Activated CD4-positive, alpha-beta T cell treated with anti-CD3 and anti-CD28 coated beads, Interleukin-2, amount 10 ng/mL, durations not matched to agents 7 days and 5 days (primary cell): ENCODE measurements around the gene PTPN14. TPM values are rescaled to one million over a fixed set of nuclear protein-coding genes. Genes with fewer than 3 reads are reported as not detected.
"Not testable (repeated sequence)": the region's sequence is repeated elsewhere in the genome, so short reads cannot be mapped to it uniquely, and the experiment has no call there.

ENCODE experiments used
- CTCF ChIA-PET: fragments of 350-600 bp; sonication (Branson Sonifier 250); formaldehyde crosslinking; loops from one replicate; lab custom pipeline; 2021; ENCODE audit warnings: antibody characterized with exemption; lab: Charles Lee
- POLR2A ChIA-PET: fragments of 350-600 bp; sonication (Branson Sonifier 250); formaldehyde crosslinking; loops from one replicate; lab custom pipeline; 2021; ENCODE audit warnings: antibody characterized with exemption; lab: Charles Lee
- DNase-seq: peaks from one replicate; pipeline ENCODE4 v3.0.0-alpha.2; 2020
- H3K27ac Mint-ChIP-seq: one replicate; pipeline ENCODE4 v1.8.0; 2021; ENCODE audit warnings: mild to moderate bottlenecking, moderate library complexity, mixed read lengths
- H3K27me3 Mint-ChIP-seq: one replicate; pipeline ENCODE4 v1.8.0; 2021; ENCODE audit warnings: mixed read lengths
- H3K36me3 Mint-ChIP-seq: one replicate; pipeline ENCODE4 v1.8.0; 2021; ENCODE audit warnings: low read depth, mixed read lengths
- H3K4me1 Mint-ChIP-seq: one replicate; pipeline ENCODE4 v1.8.0; 2021; ENCODE audit warnings: mixed read lengths
- H3K4me3 Mint-ChIP-seq: one replicate; pipeline ENCODE4 v1.8.0; 2021; ENCODE audit warnings: mild to moderate bottlenecking, moderate library complexity, mixed read lengths
- H3K9me3 Mint-ChIP-seq: one replicate; pipeline ENCODE4 v1.8.0; 2021; ENCODE audit warnings: mixed read lengths
- total RNA-seq, 2 experiments: library from RNA; stranded (reverse); gene quantifications; one replicate each; pipeline ENCODE4 v1.2.3, GENCODE V29; 2021

The PTPN14 gene
- total RNA-seq, 2 experiments from 2014 or later = 0.32 to 0.37 TPM

DNA sequence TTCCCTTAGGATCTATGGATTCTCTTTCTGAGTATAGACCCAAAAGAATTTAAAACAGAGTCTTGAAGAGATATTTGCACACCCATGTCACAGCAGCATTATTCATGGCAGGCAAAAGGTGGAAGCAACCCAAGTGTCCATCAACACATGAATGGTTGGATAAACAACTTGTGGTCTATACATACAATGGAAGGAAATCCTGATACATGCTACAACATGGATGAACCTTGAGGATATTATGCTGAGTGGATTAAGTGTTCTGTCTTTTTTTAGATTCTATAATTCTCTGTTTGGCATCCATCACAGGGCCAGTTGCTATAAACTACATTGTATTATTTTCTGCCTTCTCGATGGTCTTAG, 39.8 kb downstream of the PTPN14 start:
- Mint-ChIP-seq H3K27me3 (peaks cover 2% of the 10 kb centered on the region), H3K27ac (no peak overlapping the region), H3K4me3 (no peak overlapping the region), H3K9me3 (peaks cover 4% of the 10 kb centered on the region), H3K36me3 (peaks cover 2% of the 10 kb centered on the region), H3K4me1 (peaks cover 8% of the 10 kb centered on the region)
- CTCF ChIA-PET = no interaction called here
- no peak for DNase-seq
- POLR2A ChIA-PET = no interaction called here

DNA sequence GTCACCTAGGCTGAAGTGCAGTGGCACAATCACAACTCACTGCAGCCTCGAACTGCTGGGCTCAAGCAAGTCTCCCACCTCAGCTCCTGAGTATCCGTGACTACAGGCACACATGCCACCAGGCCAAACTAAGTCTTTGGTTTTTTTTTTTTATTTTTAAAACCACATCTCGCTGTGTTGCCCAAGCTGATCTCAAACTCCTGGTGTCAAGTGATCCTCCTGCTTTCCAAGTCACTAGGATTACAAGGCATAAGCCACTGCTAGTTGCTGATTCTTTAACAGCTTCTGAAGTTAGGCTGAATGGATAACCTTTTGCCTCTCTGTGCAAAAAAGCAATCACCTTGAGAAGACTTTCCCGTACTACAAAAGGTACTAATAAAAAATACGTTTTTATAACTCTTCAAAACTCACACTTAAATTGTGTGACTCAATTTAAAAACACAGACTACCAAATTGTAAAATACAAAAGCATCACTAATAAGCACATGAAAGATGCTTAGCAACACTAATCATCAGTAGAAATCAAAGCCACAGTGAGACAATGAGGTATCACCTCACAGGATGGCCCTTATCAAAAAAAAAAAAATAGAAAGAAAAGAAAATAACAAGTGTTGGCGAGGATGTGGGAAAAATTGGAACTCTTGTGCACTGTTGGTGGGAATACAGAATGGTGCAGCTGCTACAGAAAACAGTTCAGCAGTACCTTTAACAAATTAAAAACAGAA, 40.3 kb downstream of the PTPN14 start:
- POLR2A ChIA-PET = no interaction called here
- H3K27me3 Mint-ChIP-seq = peaks cover 2% of the 10 kb centered on the region

DNA sequence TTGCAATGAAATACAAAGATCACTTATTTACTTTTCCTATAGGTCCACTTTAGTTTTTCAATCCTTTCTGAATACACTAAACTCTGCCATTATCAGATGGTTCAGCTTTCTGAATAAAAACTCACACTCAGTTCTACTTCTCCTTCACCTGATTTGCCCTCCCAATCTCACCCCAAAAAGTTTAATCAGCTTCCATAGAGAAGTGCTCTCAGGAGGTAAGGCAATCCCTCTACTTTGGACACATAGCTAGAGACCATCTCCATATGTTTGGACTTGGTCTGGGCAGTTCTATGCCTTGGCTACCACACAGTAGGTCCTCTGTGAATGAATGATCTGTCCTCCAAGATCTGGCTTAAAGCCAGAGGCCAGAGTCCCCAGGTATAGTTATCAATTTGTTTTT, 40.9 kb downstream of the PTPN14 start:
- peaks cover 2% of the 10 kb centered on the region for H3K27me3 Mint-ChIP-seq
- no peak overlapping the region for H3K27ac Mint-ChIP-seq
- H3K4me1 Mint-ChIP-seq = peaks cover 1% of the 10 kb centered on the region
- CTCF ChIA-PET = no interaction called here
- no peak for DNase-seq
- H3K36me3 Mint-ChIP-seq = peaks cover 2% of the 10 kb centered on the region
- H3K9me3 Mint-ChIP-seq = peaks cover 4% of the 10 kb centered on the region
- POLR2A ChIA-PET = no interaction called here
- H3K4me3 Mint-ChIP-seq = no peak overlapping the region

More for the DNA sequence above, 40.3 kb downstream of the PTPN14 start:
- Mint-ChIP-seq H3K4me1 (peaks cover 5% of the 10 kb centered on the region), H3K9me3 (peaks cover 4% of the 10 kb centered on the region), H3K27ac (no peak overlapping the region), H3K4me3 (no peak overlapping the region), H3K36me3 (peaks cover 2% of the 10 kb centered on the region)
- CTCF ChIA-PET = no interaction called here
- DNase-seq = no peak

DNA sequence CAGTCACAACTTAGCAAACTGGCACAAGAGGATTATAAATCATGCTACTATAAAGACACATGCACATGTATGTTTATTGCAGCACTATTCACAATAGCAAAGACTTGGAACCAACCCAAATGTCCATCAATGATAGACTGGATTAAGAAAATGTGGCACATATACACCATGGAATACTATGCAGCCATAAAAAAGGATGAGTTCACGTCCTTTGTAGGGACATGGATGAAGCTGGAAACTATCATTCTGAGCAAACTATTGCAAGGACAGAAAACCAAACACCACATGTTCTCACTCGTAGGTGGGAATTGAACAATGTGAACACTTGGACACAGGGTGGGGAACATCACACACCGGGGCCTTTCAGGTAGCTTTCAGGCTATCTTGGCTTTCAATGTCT, 41.8 kb downstream of the PTPN14 start:
- H3K4me3 Mint-ChIP-seq, CTCF ChIA-PET, POLR2A ChIA-PET, H3K4me1 Mint-ChIP-seq, H3K9me3 Mint-ChIP-seq, H3K27ac Mint-ChIP-seq, H3K27me3 Mint-ChIP-seq, DNase-seq, H3K36me3 Mint-ChIP-seq: not testable (repeated sequence)

DNA sequence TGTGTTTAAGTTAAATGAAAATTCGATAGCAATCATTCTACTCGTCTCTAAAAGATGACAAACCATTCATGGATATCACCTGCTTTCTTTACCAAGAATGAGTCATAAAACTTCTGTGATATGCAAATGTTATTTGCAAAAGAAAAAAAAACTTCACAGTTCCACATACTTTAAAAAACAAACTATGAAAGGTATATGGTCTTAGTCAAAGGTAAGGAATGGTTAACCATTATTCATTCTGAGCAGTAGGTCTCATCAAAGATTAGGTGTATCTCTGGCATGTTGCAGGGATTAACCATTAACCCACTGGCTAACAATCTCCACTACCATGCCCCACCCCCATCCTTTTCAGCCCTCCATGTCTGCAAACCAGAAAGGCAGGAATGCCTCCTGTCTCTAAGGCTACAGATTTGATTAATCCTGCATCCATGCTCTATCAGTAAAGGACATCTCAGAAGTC, 44.4 kb downstream of the PTPN14 start:
- ChIA-PET CTCF (interaction anchor here (0.5 kb wide), 1 partner anchor 9 kb away, joined by 3 read pairs; no protein-coding TSS in a partner anchor), POLR2A (no interaction called here)
- H3K9me3 Mint-ChIP-seq = peaks cover 4% of the 10 kb centered on the region
- peaks cover 2% of the 10 kb centered on the region for H3K27me3 Mint-ChIP-seq
- H3K27ac Mint-ChIP-seq = no peak overlapping the region
- H3K4me3 Mint-ChIP-seq = no peak overlapping the region
- no peaks in the 10 kb centered on the region for H3K4me1 Mint-ChIP-seq
- H3K36me3 Mint-ChIP-seq = peaks cover 2% of the 10 kb centered on the region
- DNase-seq = no peak

DNA sequence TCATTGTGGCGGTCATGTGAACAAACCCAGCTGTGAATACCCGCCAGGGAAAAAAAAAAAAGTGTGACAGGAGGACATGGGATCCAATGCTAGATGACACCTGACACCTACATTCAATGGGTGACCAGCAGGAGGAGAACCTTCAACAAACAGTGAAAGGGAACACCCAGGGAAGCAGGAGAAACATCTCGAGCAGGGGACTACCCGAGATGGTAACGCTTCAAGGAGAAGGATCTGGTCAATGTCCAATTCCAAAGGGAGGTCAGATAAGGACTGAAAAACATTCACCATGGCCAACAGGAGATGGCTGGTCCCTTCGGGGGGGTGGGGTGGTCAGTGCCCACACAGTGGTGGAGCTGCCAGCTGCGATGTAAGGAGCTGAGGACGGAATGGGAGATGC, 46.3 kb downstream of the PTPN14 start:
- ChIA-PET POLR2A (no interaction called here), CTCF (interaction anchor here (1.5 kb wide), 1 partner anchor 10 kb away, joined by 4 read pairs; no protein-coding TSS in a partner anchor)
- DNase-seq = no peak
- H3K4me1 Mint-ChIP-seq = no peaks in the 10 kb centered on the region
- H3K4me3 Mint-ChIP-seq = no peak overlapping the region
- H3K27ac Mint-ChIP-seq = no peak overlapping the region
- peaks cover 3% of the 10 kb centered on the region for H3K9me3 Mint-ChIP-seq
- peaks cover 2% of the 10 kb centered on the region for H3K36me3 Mint-ChIP-seq
- peaks cover 4% of the 10 kb centered on the region for H3K27me3 Mint-ChIP-seq

DNA sequence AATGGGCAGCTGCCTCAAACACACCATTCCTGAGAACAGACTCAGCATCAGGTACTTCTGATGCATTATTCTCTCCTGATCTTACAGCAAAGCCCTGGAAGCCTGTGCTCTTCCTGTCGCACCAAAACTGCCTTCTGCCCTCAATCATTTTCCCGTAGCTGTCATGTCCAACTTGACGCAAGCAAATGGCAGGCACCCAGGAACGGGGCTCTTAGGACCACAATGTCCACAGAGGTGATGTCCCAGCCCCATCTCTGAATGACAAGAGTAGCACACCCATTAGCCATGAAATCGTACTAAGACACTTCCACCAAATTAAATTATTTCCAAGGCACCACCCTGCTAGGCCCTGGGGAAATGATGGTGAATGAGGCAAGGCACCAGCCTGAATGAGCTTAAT, 47.1 kb downstream of the PTPN14 start:
- no peak overlapping the region for H3K27ac Mint-ChIP-seq
- CTCF ChIA-PET = interaction anchor here (1.5 kb wide), 1 partner anchor 9 kb away, joined by 4 read pairs; no protein-coding TSS in a partner anchor
- no peak for DNase-seq
- H3K4me1 Mint-ChIP-seq = no peaks in the 10 kb centered on the region
- POLR2A ChIA-PET = no interaction called here
- no peaks in the 10 kb centered on the region for H3K36me3 Mint-ChIP-seq
- H3K4me3 Mint-ChIP-seq = no peak overlapping the region
- H3K9me3 Mint-ChIP-seq = no peaks in the 10 kb centered on the region
- peaks cover 4% of the 10 kb centered on the region for H3K27me3 Mint-ChIP-seq

DNA sequence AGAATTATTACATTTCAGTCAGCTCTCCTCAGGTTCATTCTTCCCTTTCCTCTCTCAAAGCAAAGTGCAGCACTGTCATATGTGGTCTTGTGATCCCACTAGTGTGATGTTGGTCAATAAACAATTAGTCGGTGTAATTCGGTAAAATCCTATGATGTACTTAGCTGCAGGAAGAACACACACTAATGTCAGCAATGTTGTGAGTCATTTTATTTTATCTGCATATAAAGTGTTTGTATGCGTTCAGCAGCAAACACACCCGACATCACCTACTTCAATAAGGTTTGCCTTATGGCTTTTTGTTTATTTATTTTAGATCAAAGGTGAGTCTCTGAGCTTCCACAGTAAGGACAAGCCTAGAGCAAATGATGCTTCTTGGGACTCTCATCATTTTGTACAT, 47.8 kb downstream of the PTPN14 start:
- Mint-ChIP-seq H3K27me3 (peaks cover 4% of the 10 kb centered on the region), H3K4me3 (no peak overlapping the region), H3K4me1 (no peaks in the 10 kb centered on the region), H3K27ac (no peak overlapping the region), H3K36me3 (no peaks in the 10 kb centered on the region), H3K9me3 (no peaks in the 10 kb centered on the region)
- POLR2A ChIA-PET = no interaction called here
- DNase-seq = no peak
- CTCF ChIA-PET = no interaction called here

DNA sequence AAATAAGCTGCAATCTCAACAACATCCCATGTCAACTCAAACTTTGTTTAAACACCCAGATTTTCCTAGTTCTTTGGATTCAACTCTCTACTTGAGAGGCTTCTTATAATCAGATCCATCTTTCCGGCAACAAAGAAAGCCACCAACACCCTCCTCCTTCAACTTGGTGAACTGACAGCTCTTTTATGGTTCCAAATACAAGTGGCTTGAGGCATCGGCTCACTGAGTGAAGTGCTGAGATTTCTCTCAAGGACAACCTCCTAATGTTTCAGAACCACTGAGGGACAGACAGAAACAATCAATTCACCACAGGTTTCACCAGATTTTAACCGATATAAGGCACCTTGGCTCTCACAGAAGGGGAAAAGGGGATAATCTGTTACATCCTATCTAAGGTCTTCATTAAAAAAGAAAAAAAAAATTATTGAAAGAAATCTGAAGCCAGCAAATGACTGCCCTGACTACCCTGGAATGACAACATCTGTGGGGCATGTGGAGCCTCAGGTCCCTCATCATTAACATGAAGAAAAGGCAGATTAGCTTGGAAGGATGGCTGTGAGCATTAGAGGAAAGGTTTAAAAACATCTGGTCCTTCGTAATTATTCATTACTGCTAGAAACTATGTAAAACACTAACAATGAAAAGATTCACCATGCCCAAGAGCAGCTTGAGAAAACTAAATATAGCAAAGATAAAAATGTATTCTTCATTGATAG, 50.9 kb downstream of the PTPN14 start:
- DNase-seq = no peak
- H3K27ac Mint-ChIP-seq = no peak overlapping the region
- peaks cover 7% of the 10 kb centered on the region for H3K27me3 Mint-ChIP-seq
- no peak overlapping the region for H3K4me3 Mint-ChIP-seq
- POLR2A ChIA-PET = no interaction called here
- no peaks in the 10 kb centered on the region for H3K4me1 Mint-ChIP-seq
- H3K9me3 Mint-ChIP-seq = no peaks in the 10 kb centered on the region
- CTCF ChIA-PET = no interaction called here
- no peaks in the 10 kb centered on the region for H3K36me3 Mint-ChIP-seq

DNA sequence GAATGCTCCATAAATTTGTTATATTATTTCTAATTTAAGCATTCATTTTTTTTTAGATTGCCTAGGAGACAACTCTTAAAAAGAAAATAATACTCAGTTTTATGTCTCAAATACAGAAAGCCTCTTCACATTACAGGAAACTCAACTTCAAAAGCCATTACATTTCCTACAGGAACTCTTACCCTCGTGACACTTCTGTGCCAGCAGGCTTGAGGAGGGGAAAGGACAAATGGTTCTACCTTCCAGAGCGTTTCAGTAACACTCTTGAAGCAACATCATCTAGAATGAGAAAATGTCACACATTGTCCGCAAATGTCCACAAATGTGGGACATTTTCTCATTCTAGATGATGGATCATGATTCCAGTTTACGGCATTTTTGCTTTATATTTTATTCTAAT, 51.7 kb downstream of the PTPN14 start:
- Mint-ChIP-seq H3K36me3 (no peaks in the 10 kb centered on the region), H3K4me3 (no peak overlapping the region), H3K9me3 (no peaks in the 10 kb centered on the region), H3K4me1 (no peaks in the 10 kb centered on the region), H3K27me3 (peaks cover 10% of the 10 kb centered on the region), H3K27ac (no peak overlapping the region)
- no peak for DNase-seq
- POLR2A ChIA-PET = no interaction called here
- CTCF ChIA-PET = no interaction called here

DNA sequence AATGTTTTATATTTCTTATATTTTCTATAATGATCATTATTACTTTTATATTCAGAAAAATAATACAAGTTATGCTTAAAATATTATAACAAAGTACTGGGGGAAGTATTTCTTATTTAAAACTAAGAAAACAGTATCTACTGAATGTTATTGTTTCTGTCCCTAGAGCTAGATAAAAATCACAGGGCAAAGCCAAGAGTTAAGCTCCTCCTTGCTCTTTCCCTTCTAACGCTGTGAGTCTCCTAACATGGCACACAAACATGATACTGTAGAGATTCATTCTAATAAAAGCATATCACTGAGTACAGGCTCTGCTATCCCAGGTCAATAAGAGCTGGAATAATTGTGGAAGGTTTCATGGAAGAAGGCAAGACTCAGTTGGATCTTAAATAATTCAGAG, 53.4 kb downstream of the PTPN14 start:
- H3K27ac Mint-ChIP-seq = no peak overlapping the region
- no peaks in the 10 kb centered on the region for H3K9me3 Mint-ChIP-seq
- H3K27me3 Mint-ChIP-seq = peaks cover 10% of the 10 kb centered on the region
- no peak overlapping the region for H3K4me3 Mint-ChIP-seq
- no peaks in the 10 kb centered on the region for H3K36me3 Mint-ChIP-seq
- ChIA-PET CTCF (interaction anchor here (0.7 to 1.1 kb wide), 3 partner anchors 8 to 41 kb away, joined by 3 to 4 read pairs (median 3); no protein-coding TSS in a partner anchor), POLR2A (no interaction called here)
- DNase-seq = no peak
- H3K4me1 Mint-ChIP-seq = no peaks in the 10 kb centered on the region

DNA sequence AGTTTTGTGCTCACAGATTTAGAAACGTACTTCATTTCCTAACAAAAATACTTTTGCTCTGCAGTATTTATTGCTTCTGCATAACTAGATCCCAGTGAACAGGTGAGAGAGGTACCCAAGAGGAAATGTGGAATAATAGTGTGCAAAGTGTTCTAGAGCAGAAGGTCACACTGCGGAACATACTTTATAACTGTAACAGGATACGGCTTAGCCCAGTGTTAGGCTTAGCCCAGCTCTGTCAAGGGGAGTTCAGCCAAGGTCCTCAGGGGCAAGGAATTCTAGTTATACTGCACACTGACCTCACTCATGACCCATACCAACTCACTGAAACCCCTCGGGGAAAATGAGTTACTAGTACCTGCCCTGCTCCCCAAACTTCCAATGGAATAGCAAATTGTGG, 55.3 kb downstream of the PTPN14 start:
- Mint-ChIP-seq H3K36me3 (no peaks in the 10 kb centered on the region), H3K27me3 (peaks cover 10% of the 10 kb centered on the region), H3K9me3 (no peaks in the 10 kb centered on the region), H3K4me3 (no peak overlapping the region), H3K4me1 (no peaks in the 10 kb centered on the region), H3K27ac (no peak overlapping the region)
- no peak for DNase-seq
- POLR2A ChIA-PET = no interaction called here
- CTCF ChIA-PET = interaction anchor here (0.7 to 1.0 kb wide), 2 partner anchors 32 to 68 kb away, joined by 3 read pairs; no protein-coding TSS in a partner anchor

DNA sequence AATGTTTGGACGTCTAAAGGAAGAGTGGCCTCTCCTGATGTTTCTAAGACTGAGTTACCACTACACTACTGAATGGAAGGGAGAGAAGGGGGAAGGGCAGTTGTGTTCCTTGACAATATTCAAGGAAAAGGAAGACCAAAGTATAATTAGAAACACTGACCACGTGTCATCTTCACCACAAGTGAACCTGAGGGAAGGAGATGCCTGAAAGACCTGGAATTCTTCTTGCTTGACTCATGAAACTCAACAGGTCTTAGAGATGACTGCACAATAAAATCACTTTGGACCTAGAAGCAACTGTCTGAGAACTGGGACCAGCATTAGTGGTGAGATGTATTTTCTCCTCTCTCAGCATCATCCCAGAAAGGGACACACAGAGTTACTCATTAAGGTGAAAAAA, 56.7 kb downstream of the PTPN14 start:
- no peak overlapping the region for H3K27ac Mint-ChIP-seq
- CTCF ChIA-PET = interaction anchor here (1.1 kb wide), 2 partner anchors 10 to 163 kb away, joined by 3 to 4 read pairs; no protein-coding TSS in a partner anchor
- POLR2A ChIA-PET = no interaction called here

More for the DNA sequence above, 56.7 kb downstream of the PTPN14 start:
- Mint-ChIP-seq H3K4me3 (no peak overlapping the region), H3K27me3 (peaks cover 8% of the 10 kb centered on the region), H3K9me3 (no peaks in the 10 kb centered on the region), H3K4me1 (no peaks in the 10 kb centered on the region), H3K36me3 (no peaks in the 10 kb centered on the region)
- no peak for DNase-seq
